Measurements from ENCODE around the gene CCDC27.
A peak's percentile ranks its signal among the peaks of the same experiment; 100 is the strongest.

The CCDC27 gene

GRCh38 chr1:3718764-3719163 lies 33.5 kb upstream of the CCDC27 start:
- no peak for DNase-seq (ENCODE audit: low spot score)

GRCh38 chr1:3721955-3722465 lies 30.2 kb upstream of the CCDC27 start:
- no peak for DNase-seq (ENCODE audit: low spot score)

DNA sequence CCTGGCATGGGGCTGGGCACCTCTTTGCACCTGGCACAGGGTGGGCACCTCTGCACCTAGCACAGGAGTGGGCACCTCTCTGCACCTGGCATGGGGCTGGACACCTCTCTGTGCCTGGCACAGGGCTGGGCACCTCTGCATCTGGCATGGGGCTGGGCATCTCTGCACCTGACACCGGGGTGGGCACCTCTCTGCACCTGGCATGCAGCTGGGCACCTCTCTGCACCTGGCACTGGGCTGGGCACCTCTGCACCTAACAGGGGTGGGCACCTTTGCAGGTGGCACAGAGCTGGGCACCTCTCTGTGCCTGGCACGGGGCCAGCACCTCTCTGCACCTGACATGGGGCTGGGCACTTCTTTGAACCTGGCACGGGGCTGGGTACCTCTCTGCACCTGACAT lies 29.4 kb upstream of the CCDC27 start:
- no peak for DNase-seq (ENCODE audit: low spot score)

GRCh38 chr1:3724416-3725030 lies 27.7 kb upstream of the CCDC27 start:
- peak; percentile 87 for DNase-seq (ENCODE audit: low spot score)

GRCh38 chr1:3725366-3725765 lies 26.9 kb upstream of the CCDC27 start:
- no peak for DNase-seq (ENCODE audit: low spot score)

- DNase-seq (ENCODE audit: low spot score), result peak; percentile 91
These were observed 25.0 kb upstream of the CCDC27 start for GRCh38 chr1:3727042-3727824.

GRCh38 chr1:3727825-3728776 lies 24.1 kb upstream of the CCDC27 start:
- DNase-seq (ENCODE audit: low spot score), result no peak

GRCh38 chr1:3729594-3730542 lies 22.4 kb upstream of the CCDC27 start:
- DNase-seq (ENCODE audit: low spot score), result no peak

DNA sequence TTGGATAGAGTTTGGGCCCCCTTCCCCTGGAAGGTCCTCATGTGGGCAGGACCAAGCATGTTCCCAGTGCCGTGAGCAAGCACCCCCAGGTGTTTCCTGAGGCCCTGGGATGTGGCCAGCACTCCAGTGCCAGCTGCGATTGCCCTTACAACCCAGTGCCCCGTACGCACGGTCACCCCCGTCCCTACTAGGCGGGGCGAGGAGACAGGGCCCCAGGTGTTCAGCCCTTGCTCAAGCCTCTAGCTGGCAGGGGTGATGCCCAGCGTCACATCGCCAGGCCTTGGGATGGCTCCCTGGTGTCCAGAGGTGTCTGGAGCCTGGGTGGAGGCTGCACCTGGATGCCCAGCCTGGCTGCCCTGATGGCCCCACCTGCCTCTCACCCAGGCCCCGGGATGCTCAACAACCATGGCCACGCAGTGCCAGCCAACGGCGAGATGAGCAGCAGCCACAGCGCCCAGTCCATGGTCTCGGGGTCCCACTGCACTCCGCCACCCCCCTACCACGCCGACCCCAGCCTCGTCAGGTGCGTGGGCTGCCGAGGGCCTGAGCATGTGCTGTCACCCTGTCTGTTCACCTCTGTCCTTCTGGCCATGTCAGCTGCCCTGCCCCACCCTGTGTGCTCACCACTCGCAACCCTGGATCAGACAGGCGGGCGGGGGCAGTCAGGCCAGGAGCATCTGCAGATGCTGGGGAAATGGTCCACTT lies 21.6 kb upstream of the CCDC27 start:
- no peak for DNase-seq (ENCODE audit: low spot score)

GRCh38 chr1:3731583-3732433 lies 20.4 kb upstream of the CCDC27 start:
- no peak for DNase-seq (ENCODE audit: low spot score)

DNA sequence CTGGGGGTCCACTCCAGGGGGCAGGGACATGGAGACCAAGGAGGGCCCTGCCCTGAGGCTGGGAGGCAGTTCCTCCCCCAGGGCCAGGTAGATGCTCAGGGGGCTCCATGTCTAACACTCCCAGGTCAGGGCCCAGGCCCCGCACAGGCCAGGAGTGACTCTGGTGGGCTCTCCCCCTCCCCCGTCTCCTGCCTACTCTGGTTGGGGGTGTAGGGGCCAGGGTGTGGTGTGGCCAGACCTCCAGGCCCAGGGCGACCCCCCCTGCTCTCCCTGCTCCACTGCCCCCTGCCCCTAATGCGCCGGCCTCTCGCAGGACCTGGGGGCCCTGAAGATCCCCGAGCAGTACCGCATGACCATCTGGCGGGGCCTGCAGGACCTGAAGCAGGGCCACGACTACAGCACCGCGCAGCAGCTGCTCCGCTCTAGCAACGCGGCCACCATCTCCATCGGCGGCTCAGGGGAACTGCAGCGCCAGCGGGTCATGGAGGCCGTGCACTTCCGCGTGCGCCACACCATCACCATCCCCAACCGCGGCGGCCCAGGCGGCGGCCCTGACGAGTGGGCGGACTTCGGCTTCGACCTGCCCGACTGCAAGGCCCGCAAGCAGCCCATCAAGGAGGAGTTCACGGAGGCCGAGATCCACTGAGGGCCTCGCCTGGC lies 19.7 kb upstream of the CCDC27 start:
- DNase-seq (ENCODE audit: low spot score), result no peak

- no peak for DNase-seq (ENCODE audit: low spot score)
These were observed 19.0 kb upstream of the CCDC27 start for GRCh38 chr1:3733094-3733882.

DNA sequence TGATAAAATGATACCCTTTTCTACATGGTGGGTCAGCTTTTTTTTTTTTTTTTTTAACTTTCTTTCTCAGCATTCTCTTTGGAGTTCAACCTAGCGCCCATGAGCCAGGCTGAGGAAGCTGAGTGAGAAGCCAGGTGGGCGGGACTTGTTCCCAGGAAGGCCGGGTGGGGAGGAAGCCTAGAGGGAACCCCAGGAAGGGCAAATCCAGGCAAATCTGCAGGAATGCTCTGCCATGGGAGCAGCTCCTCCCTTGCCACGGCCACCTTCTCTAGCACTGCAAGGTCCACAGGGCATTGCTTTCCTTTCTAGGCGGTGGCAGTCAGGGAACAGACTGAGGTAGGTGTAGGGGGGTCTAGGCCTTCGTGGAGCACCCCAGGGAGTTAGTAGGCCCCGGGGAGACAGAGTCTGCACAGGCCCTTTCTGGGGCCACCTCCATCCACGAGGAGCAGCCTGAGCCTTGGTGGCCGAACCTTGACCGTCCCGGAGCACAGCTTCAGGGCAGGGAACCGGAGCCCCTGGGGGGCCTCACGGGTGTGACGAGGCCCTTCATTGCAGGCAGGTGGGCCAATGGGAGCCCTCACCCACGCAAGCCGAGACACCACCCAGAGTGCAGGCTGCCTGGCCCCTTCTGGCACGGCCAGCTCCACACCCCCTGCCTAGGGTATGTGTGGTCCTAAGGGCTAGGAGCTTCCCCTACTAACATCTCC lies 18.2 kb upstream of the CCDC27 start:
- DNase-seq (ENCODE audit: low spot score), result no peak

- DNase-seq (ENCODE audit: low spot score), result no peak
These were observed 17.6 kb upstream of the CCDC27 start for GRCh38 chr1:3734602-3735001.

GRCh38 chr1:3735027-3735681 lies 17.1 kb upstream of the CCDC27 start:
- no peak for DNase-seq (ENCODE audit: low spot score)

DNA sequence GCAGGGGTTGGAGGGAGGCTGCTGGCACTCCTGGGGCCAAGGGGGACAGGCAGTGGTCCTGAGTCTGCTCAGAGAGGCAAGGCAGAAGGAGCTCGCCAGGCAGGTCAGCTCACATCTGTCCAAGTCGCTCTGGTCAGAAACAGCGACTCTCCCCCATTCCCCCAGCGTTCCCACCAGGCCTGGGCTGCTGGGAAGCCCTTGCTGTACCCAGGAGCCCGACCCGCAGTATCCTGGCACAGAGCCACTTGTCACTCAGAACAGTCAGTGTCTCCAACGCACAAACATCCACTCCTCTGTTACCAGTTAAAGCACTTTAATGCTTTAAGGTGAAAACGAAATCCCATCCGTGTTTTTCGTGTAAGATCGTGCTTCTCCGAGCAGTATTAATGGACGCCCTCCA lies 16.6 kb upstream of the CCDC27 start:
- no peak for DNase-seq (ENCODE audit: low spot score)

GRCh38 chr1:3736131-3736561 lies 16.1 kb upstream of the CCDC27 start:
- DNase-seq (ENCODE audit: low spot score), result no peak

Data from HuH-7.5 (cell line).